Neural cell (in vitro differentiated cells): ENCODE data around the gene ZNF175.

Source experiments
- CTCF ChIP-seq: fragments of 450-650 bp; IDR thresholded peaks from 2 replicates; pipeline ENCODE4 v1.5.1; 2014; ENCODE audit warnings: antibody characterized with exemption, mild to moderate bottlenecking, moderate library complexity; ENCODE audit not compliant: poor library complexity, severe bottlenecking
- EZH2 ChIP-seq: fragments of 200-600, 300-800 bp; shearing (Covaris generic), sonication (generic); IDR thresholded peaks from 2 replicates; pipeline ENCODE4 v1.6.1; 2014; ENCODE audit warnings: antibody characterized with exemption, low read length, borderline replicate concordance, mild to moderate bottlenecking; ENCODE audit not compliant: insufficient read depth, poor library complexity, severe bottlenecking
- POLR2AphosphoS5 ChIP-seq: IDR thresholded peaks from 2 replicates; pipeline ENCODE4 v1.6.1; 2012
- REST ChIP-seq: IDR thresholded peaks from 2 replicates; pipeline ENCODE4 v1.6.1; 2012; ENCODE audit warnings: borderline replicate concordance
- TAF1 ChIP-seq: IDR thresholded peaks from 2 replicates; pipeline ENCODE4 v1.6.1; 2012; ENCODE audit warnings: low read depth

- no peak for TF ChIP-seq EZH2
- no peak for TF ChIP-seq REST
- no peak for TF ChIP-seq CTCF
- no peak for TF ChIP-seq TAF1
- TF ChIP-seq POLR2AphosphoS5, result no peak
These were observed 18.4 kb downstream of the ZNF175 start for GRCh38 chr19:51589511-51589910.
